CD8-positive, alpha-beta memory T cell (primary cell): Measurements from ENCODE around the gene BIN2. TPM values are rescaled to one million over a fixed set of nuclear protein-coding genes. Genes with fewer than 3 reads are reported as not detected.
"Not testable (repeated sequence)": the region's sequence is repeated elsewhere in the genome, so short reads cannot be mapped to it uniquely, and the experiment has no call there.

Source experiments
- CTCF ChIA-PET: fragments of 350-600 bp; sonication (Branson Sonifier 250); formaldehyde crosslinking; loops from one replicate; lab custom pipeline; 2021; ENCODE audit warnings: antibody characterized with exemption; lab: Charles Lee
- POLR2A ChIA-PET: fragments of 350-600 bp; sonication (Branson Sonifier 250); formaldehyde crosslinking; loops from one replicate; lab custom pipeline; 2021; ENCODE audit warnings: antibody characterized with exemption; lab: Charles Lee
- DNase-seq, 5 donors: peaks; one replicate each; pipeline versions ENCODE4 v3.0.0 to v3.0.0-alpha.2; 2020 to 2022; ENCODE audit warnings: mixed read lengths in 1 of 5
- H3K27ac ChIP-seq: one replicate; pipeline ENCODE4 v1.7.0; 2013; ENCODE audit warnings: low read depth, mild to moderate bottlenecking, low read length, moderate library complexity
- H3K27me3 ChIP-seq: 2 replicates; pipeline ENCODE4 v1.7.0; 2013; ENCODE audit warnings: low read length, mild to moderate bottlenecking; ENCODE audit not compliant: insufficient read depth, poor library complexity, severe bottlenecking
- H3K36me3 ChIP-seq: 2 replicates; pipeline ENCODE4 v1.7.0; 2013; ENCODE audit warnings: mild to moderate bottlenecking, low read length, moderate library complexity; ENCODE audit not compliant: insufficient read depth
- H3K4me1 ChIP-seq: 2 replicates; pipeline ENCODE4 v1.7.0; 2013; ENCODE audit warnings: mild to moderate bottlenecking, low read length, moderate library complexity; ENCODE audit not compliant: insufficient read depth
- H3K4me3 ChIP-seq: 2 replicates; pipeline ENCODE4 v1.7.0; 2013; ENCODE audit warnings: mild to moderate bottlenecking, low read length
- H3K9me3 ChIP-seq: 2 replicates; pipeline ENCODE4 v1.7.0; 2013; ENCODE audit warnings: mild to moderate bottlenecking, low read length
- H3K27ac Mint-ChIP-seq, 8 donors: one replicate each; pipeline ENCODE4 v1.8.0; 2020 to 2021; ENCODE audit warnings: mixed read lengths in 8 of 8, mild to moderate bottlenecking in 6 of 8, inconsistent platforms in 3 of 8, moderate library complexity in 3 of 8
- H3K27me3 Mint-ChIP-seq, 2 donors: one replicate each; pipeline ENCODE4 v1.8.0; 2020 to 2021; ENCODE audit warnings: mixed read lengths in 2 of 2, mild to moderate bottlenecking in 1 of 2, moderate library complexity in 1 of 2
- H3K36me3 Mint-ChIP-seq, 3 donors: one replicate each; pipeline ENCODE4 v1.8.0; 2020 to 2021; ENCODE audit warnings: mixed read lengths in 3 of 3, inconsistent platforms in 1 of 3, mild to moderate bottlenecking in 1 of 3
- H3K4me1 Mint-ChIP-seq, 3 donors: one replicate each; pipeline ENCODE4 v1.8.0; 2020 to 2021; ENCODE audit warnings: mixed read lengths in 3 of 3, inconsistent platforms in 1 of 3, mild to moderate bottlenecking in 1 of 3
- H3K4me3 Mint-ChIP-seq, 7 donors: one replicate each; pipeline ENCODE4 v1.8.0; 2020 to 2021; ENCODE audit warnings: mixed read lengths in 7 of 7, mild to moderate bottlenecking in 6 of 7, moderate library complexity in 4 of 7, inconsistent platforms in 2 of 7
- H3K9me3 Mint-ChIP-seq, 5 donors: one replicate each; pipeline ENCODE4 v1.8.0; 2020 to 2022; ENCODE audit warnings: mixed read lengths in 5 of 5, mild to moderate bottlenecking in 3 of 5, moderate library complexity in 2 of 5, inconsistent platforms in 1 of 5
- polyA plus RNA-seq: library from polyadenylated mRNA; unstranded; fragments of 300-500 nt; fragmentation: Illumina TruSeq; gene quantifications from one replicate; pipeline ENCODE4 v1.2.3, GENCODE V29; 2021
- total RNA-seq, 2 experiments: library from RNA; stranded (reverse); gene quantifications; one replicate each; pipeline ENCODE4 v1.2.3, GENCODE V29; 2021

The BIN2 gene
- total and polyA plus RNA-seq, 3 experiments from 2014 or later, result 55.9 to 366 (median 57.3) TPM

- Mint-ChIP-seq H3K4me1 (peaks cover 30 to 43% (median 36%) of the 10 kb centered on the region in 3 donors), H3K36me3 (peaks cover 0 to 5% (median 4%) of the 10 kb centered on the region in 3 donors), H3K4me3 (peak overlapping the region; percentile 80 to 93 (median 89)), H3K27ac (peak overlapping the region; percentile 74 to 97 (median 92)), H3K27me3 (no peaks in the 10 kb centered on the region), H3K9me3 (no peaks in the 10 kb centered on the region)
- peak; percentile 27 to 78 (median 46) for DNase-seq
- peaks cover 22% of the 10 kb centered on the region for H3K4me1 ChIP-seq
- no peaks in the 10 kb centered on the region for H3K9me3 ChIP-seq
- H3K27me3 ChIP-seq, result no peaks in the 10 kb centered on the region
- CTCF ChIA-PET, result interaction anchor here (0.6 to 5.2 kb wide), 12 partner anchors 17 to 81 kb away, joined by 3 to 64 read pairs (median 4); no protein-coding TSS in a partner anchor
- POLR2A ChIA-PET, result interaction anchor here (1.0 to 1.4 kb wide), 4 partner anchors 14 to 72 kb away, joined by 3 to 8 read pairs (median 4); partner anchors contain the start of gene POU6F1
- H3K4me3 ChIP-seq, result peak overlapping the region; percentile 45
- H3K27ac ChIP-seq, result peak overlapping the region; percentile 3
- H3K36me3 ChIP-seq, result no peaks in the 10 kb centered on the region
These were observed 54.6 kb downstream of the BIN2 start for GRCh38 chr12:51269174-51270066.

GRCh38 chr12:51265024-51265423 lies 59.0 kb downstream of the BIN2 start:
- H3K27ac ChIP-seq, result no peak overlapping the region
- H3K4me3 Mint-ChIP-seq, result peak overlapping the region in 6 of 7 donors; percentile 34 to 82 (median 60)

GRCh38 chr12:51264297-51264696 lies 59.7 kb downstream of the BIN2 start:
- Mint-ChIP-seq H3K4me1 (peaks cover 23 to 40% (median 31%) of the 10 kb centered on the region in 3 donors), H3K36me3 (peaks cover 0 to 2% (median 0%) of the 10 kb centered on the region in 3 donors), H3K27me3 (no peaks in the 10 kb centered on the region), H3K4me3 (peak overlapping the region in 1 of 7 donors; percentile 9), H3K9me3 (no peaks in the 10 kb centered on the region), H3K27ac (peak overlapping the region in 3 of 8 donors; percentile 7 to 77 (median 59))
- Histone ChIP-seq H3K27me3 (no peaks in the 10 kb centered on the region), H3K9me3 (no peaks in the 10 kb centered on the region), H3K4me1 (peaks cover 11% of the 10 kb centered on the region), H3K27ac (no peak overlapping the region), H3K4me3 (no peak overlapping the region), H3K36me3 (no peaks in the 10 kb centered on the region)
- POLR2A ChIA-PET, result no interaction called here
- DNase-seq, result no peak
- CTCF ChIA-PET, result interaction anchor here (1.1 to 1.2 kb wide), 2 partner anchors 11 to 13 kb away, joined by 3 read pairs; no protein-coding TSS in a partner anchor

More at GRCh38 chr12:51265024-51265423, 59.0 kb downstream of the BIN2 start:
- no peaks in the 10 kb centered on the region for H3K9me3 ChIP-seq
- Mint-ChIP-seq H3K4me1 (peaks cover 25 to 43% (median 35%) of the 10 kb centered on the region in 3 donors), H3K27ac (peak overlapping the region; percentile 3 to 82 (median 49)), H3K9me3 (no peaks in the 10 kb centered on the region), H3K36me3 (peaks cover 0 to 3% (median 0%) of the 10 kb centered on the region in 3 donors), H3K27me3 (no peaks in the 10 kb centered on the region)
- CTCF ChIA-PET, result no interaction called here
- DNase-seq, result peak in 1 of 5 donors; percentile 53
- H3K4me1 ChIP-seq, result peaks cover 13% of the 10 kb centered on the region
- no peak overlapping the region for H3K4me3 ChIP-seq
- H3K36me3 ChIP-seq, result no peaks in the 10 kb centered on the region
- POLR2A ChIA-PET, result no interaction called here
- H3K27me3 ChIP-seq, result no peaks in the 10 kb centered on the region

- H3K4me3 Mint-ChIP-seq, result no peak overlapping the region
- Histone ChIP-seq H3K9me3 (no peaks in the 10 kb centered on the region), H3K27me3 (no peaks in the 10 kb centered on the region), H3K4me1 (peaks cover 6% of the 10 kb centered on the region), H3K4me3 (no peak overlapping the region), H3K36me3 (no peaks in the 10 kb centered on the region), H3K27ac (no peak overlapping the region)
- POLR2A ChIA-PET, result interaction anchor here (0.7 kb wide), 2 partner anchors 45 to 68 kb away, joined by 3 to 4 read pairs; partner anchors contain the start of gene POU6F1
- no peak for DNase-seq
- peaks cover 18 to 34% (median 24%) of the 10 kb centered on the region in 3 donors for H3K4me1 Mint-ChIP-seq
- H3K27ac Mint-ChIP-seq, result peak overlapping the region in 2 of 8 donors; percentile 36 to 72
- CTCF ChIA-PET, result interaction anchor here (0.6 to 1.6 kb wide), 6 partner anchors 11 to 78 kb away, joined by 3 to 10 read pairs (median 4); partner anchors contain the start of gene POU6F1
- H3K27me3 Mint-ChIP-seq, result no peaks in the 10 kb centered on the region
- no peaks in the 10 kb centered on the region for H3K9me3 Mint-ChIP-seq
- peaks cover 0 to 2% (median 0%) of the 10 kb centered on the region in 3 donors for H3K36me3 Mint-ChIP-seq
These were observed 60.6 kb downstream of the BIN2 start for GRCh38 chr12:51263341-51263740.

- peak overlapping the region in 2 of 8 donors; percentile 55 to 63 for H3K27ac Mint-ChIP-seq
- ChIA-PET POLR2A (interaction anchor here (0.7 kb wide), 1 partner anchor 67 kb away, joined by 4 read pairs; no protein-coding TSS in a partner anchor), CTCF (interaction anchor here (1.0 to 1.6 kb wide), 5 partner anchors 14 to 78 kb away, joined by 3 to 10 read pairs (median 5); partner anchors contain the start of gene POU6F1)
- peak in 1 of 5 donors; percentile 54 for DNase-seq
- Histone ChIP-seq H3K4me3 (no peak overlapping the region), H3K4me1 (peaks cover 6% of the 10 kb centered on the region), H3K27me3 (no peaks in the 10 kb centered on the region), H3K36me3 (no peaks in the 10 kb centered on the region), H3K27ac (no peak overlapping the region), H3K9me3 (no peaks in the 10 kb centered on the region)
- no peaks in the 10 kb centered on the region for H3K27me3 Mint-ChIP-seq
- peaks cover 0 to 2% (median 0%) of the 10 kb centered on the region in 3 donors for H3K36me3 Mint-ChIP-seq
- H3K4me3 Mint-ChIP-seq, result no peak overlapping the region
- peaks cover 18 to 29% (median 21%) of the 10 kb centered on the region in 3 donors for H3K4me1 Mint-ChIP-seq
- no peaks in the 10 kb centered on the region for H3K9me3 Mint-ChIP-seq
These were observed 61.2 kb downstream of the BIN2 start for GRCh38 chr12:51262758-51263177.

- H3K36me3 ChIP-seq, H3K27ac Mint-ChIP-seq, H3K9me3 Mint-ChIP-seq, H3K4me3 ChIP-seq, H3K27me3 ChIP-seq, POLR2A ChIA-PET, H3K27ac ChIP-seq, H3K9me3 ChIP-seq, H3K4me1 ChIP-seq, H3K27me3 Mint-ChIP-seq, DNase-seq, H3K4me3 Mint-ChIP-seq, H3K36me3 Mint-ChIP-seq: not testable (repeated sequence)
- H3K4me1 Mint-ChIP-seq, result peaks cover 10 to 12% (median 12%) of the 10 kb centered on the region in 3 donors
- CTCF ChIA-PET, result interaction anchor here (0.9 kb wide), 1 partner anchor 82 kb away, joined by 3 read pairs; no protein-coding TSS in a partner anchor
These were observed 64.4 kb downstream of the BIN2 start for GRCh38 chr12:51259600-51259999.

GRCh38 chr12:51254536-51254935 lies 69.4 kb downstream of the BIN2 start:
- no peak for DNase-seq
- H3K27me3 ChIP-seq, result no peaks in the 10 kb centered on the region
- POLR2A ChIA-PET, result interaction anchor here (0.7 kb wide), 1 partner anchor 47 kb away, joined by 3 read pairs; no protein-coding TSS in a partner anchor
- no peaks in the 10 kb centered on the region for H3K9me3 Mint-ChIP-seq
- H3K27ac ChIP-seq, result no peak overlapping the region
- CTCF ChIA-PET, result interaction anchor here (1.3 to 1.6 kb wide), 2 partner anchors 11 to 16 kb away, joined by 3 to 5 read pairs; no protein-coding TSS in a partner anchor
- H3K36me3 ChIP-seq, result no peaks in the 10 kb centered on the region
- H3K27ac Mint-ChIP-seq, result no peak overlapping the region
- peaks cover 0 to 5% (median 3%) of the 10 kb centered on the region in 3 donors for H3K36me3 Mint-ChIP-seq
- no peak overlapping the region for H3K4me3 Mint-ChIP-seq
- peaks cover 0 to 1% of the 10 kb centered on the region in 2 donors for H3K27me3 Mint-ChIP-seq
- no peak overlapping the region for H3K4me3 ChIP-seq
- no peaks in the 10 kb centered on the region for H3K9me3 ChIP-seq
- no peaks in the 10 kb centered on the region for H3K4me1 ChIP-seq
- H3K4me1 Mint-ChIP-seq, result peaks cover 4 to 8% (median 5%) of the 10 kb centered on the region in 3 donors
